Bone marrow (tissue), 2 donors: ENCODE data around the gene IGLL5.
"Not testable (repeated sequence)": the region's sequence is repeated elsewhere in the genome, so short reads cannot be mapped to it uniquely, and the experiment has no call there.

ENCODE experiments used
- DNase-seq, 2 donors: peaks; one replicate each; lab custom pipeline; 2025; lab: John Stamatoyannopoulos, UW

IGLL5 gene

GRCh38 chr22:22914726-22915669 lies 27.4 kb downstream of the IGLL5 start:
- DNase-seq, result no peak

DNA sequence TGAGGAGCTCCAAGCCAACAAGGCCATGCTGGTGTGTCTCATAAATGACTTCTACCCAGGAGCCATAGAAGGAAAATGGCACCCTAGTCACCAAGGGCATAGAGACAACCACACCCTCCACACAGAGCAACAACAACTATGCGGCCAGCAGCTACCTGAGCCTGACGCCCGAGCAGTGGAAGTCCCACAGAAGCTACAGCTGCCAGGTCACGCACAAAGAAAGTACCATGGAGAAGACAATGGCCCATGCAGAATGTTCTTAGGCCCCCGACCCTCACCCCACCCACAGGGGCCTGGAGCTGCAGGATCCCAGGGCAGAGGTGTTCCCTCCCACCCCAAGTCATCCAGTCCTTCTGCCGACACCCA lies 28.0 kb downstream of the IGLL5 start:
- DNase-seq, result no peak

- DNase-seq, result no peak
Measured at GRCh38 chr22:22916215-22916951, 28.8 kb downstream of the IGLL5 start.

DNA sequence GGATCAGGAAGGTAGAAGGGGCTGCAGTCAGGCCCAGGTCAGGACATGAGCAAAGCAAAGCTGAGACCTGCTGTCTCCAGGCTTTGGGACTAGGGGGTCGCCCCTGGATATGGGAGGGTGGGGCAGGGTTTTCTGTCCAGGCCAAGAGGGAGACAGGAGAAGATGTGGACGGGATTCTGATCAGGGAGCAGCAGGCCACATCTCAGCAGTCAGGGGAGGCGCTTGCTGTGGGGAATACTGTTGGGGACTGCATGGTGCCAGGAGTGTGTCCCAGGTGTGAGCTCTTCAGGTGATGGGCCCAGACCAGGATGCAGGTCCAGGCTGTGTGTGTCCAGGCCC lies 29.3 kb downstream of the IGLL5 start:
- no peak for DNase-seq

- no peak for DNase-seq
Measured at GRCh38 chr22:22917377-22917776, 29.8 kb downstream of the IGLL5 start.

DNA sequence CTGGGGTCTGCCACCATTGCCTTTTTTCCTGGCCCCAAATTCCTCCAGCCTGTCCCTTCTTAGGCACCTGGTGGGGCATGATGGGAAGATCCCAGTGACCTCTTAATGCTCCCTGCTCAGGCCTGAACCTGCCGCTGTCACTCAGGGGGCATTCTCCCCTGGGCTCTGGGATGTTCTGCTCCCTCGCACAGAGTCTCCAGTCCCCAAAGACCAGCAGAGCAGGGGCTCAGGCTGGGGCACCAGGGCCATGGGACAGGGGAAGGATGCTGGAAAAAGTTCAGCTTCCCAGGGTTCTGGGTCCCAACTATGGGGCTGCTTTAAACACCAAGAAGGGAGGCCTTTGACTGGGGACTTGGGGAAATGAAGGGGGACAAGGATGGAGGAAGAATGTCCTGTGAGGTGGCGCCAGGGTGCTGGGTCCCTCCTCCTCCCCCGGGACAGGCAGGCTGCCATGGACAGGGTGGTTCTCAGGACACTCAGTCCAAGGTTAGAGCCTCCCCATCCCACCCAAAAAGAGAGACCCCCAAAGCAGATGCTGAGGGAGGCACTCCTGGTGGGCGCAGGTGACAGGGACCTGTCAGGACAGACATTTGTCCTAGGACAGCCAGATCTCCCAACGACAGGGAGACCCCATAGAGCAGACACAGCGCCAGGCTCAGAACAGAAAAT lies 30.8 kb downstream of the IGLL5 start:
- DNase-seq, result no peak

DNA sequence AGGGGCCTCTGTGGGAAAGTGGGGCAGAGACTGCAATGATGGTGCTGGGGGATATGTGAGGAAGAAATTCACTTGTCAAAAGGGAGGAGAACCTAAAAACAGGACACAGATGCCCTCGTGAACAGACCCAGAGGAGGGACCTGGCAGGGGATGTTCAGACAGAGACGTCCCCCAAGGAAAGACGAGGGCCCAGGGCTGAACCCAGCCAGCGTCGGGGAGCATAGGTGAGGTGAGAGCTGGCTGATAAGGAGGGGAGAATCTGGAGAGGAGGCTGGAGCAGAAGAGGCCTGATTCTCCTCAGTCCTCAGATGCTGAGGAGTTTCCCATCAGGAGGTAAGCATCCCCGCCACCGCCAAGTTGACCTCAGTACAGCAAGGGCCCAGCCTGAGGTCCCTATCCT lies 31.4 kb downstream of the IGLL5 start:
- no peak for DNase-seq

- DNase-seq, result no peak
Measured at GRCh38 chr22:22920104-22920654, 32.6 kb downstream of the IGLL5 start.

GRCh38 chr22:22920910-22921550 lies 33.4 kb downstream of the IGLL5 start:
- no peak for DNase-seq

DNA sequence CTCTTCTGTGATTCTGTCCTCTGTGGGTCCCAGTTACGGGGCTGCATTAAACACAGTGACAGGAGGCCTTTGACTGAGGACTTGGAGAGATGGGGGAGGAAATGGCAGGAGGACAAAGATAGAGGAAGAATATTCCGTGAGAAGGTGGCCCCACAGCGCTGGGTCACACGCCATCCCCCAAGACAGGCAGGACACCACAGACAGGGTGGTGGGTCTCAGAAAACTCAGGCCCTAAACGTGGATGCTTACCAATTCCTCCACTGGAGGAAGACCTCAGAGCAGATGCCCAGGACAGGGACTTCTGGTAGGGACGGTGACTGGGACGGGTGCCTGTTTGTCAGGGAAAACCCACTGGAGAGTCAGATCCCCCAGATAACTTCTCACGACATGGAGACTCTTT lies 34.0 kb downstream of the IGLL5 start:
- DNase-seq, result no peak

DNA sequence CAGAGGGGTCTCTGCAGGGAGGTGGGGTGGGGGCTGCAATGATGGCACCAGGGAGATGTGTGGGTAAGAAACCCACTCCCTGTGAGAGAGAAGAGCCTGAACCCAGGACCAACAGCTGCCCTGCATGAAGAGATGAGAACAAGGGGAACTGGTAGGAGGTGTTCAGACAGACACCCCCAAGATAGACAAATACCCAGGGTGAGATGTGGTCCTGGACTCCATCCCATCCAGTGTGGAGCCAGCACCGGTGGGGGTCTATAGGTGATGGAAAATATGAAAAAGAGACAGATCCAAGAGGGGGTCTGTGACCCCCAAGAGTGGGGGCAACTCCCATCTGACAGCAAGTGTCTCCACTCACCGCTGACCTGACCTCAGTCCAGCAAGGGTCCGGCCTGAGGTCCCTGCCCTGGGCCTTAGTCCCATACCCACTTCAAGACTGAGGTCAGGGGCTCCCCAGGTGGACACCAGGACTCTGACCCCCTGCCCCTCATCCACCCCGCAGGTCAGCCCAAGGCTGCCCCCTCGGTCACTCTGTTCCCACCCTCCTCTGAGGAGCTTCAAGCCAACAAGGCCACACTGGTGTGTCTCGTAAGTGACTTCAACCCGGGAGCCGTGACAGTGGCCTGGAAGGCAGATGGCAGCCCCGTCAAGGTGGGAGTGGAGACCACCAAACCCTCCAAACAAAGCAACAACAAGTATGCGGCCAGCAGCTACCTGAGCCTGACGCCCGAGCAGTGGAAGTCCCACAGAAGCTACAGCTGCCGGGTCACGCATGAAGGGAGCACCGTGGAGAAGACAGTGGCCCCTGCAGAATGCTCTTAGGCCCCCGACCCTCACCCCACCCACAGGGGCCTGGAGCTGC lies 34.7 kb downstream of the IGLL5 start:
- DNase-seq, result not testable (repeated sequence)

DNA sequence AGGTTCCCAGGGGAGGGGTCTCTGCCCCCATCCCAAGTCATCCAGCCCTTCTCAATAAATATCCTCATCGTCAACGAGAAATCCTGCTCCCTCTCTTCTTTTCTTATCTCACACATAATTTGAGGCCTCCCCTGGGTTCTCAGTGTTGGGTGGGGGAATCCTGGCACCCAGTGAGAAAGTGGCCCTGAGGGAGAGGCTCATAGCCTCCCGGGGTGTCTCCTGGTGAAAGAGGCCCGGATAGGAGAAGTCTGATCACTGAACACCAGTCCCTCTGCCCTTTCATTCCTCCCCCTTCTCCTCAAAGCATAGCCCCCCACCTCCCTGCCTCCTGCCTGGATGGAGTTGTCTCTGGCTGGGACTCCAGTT lies 35.3 kb downstream of the IGLL5 start:
- no peak for DNase-seq

GRCh38 chr22:22923379-22923778 lies 35.8 kb downstream of the IGLL5 start:
- no peak for DNase-seq

- no peak for DNase-seq
Measured at GRCh38 chr22:22923930-22924329, 36.3 kb downstream of the IGLL5 start.

GRCh38 chr22:22924369-22925145 lies 36.9 kb downstream of the IGLL5 start:
- no peak for DNase-seq

- DNase-seq, result no peak
Measured at GRCh38 chr22:22925146-22925804, 37.7 kb downstream of the IGLL5 start.

- DNase-seq, result no peak
Measured at GRCh38 chr22:22925805-22926369, 38.3 kb downstream of the IGLL5 start.

GRCh38 chr22:22926370-22927195 lies 39.0 kb downstream of the IGLL5 start:
- DNase-seq, result no peak
